Measurements from ENCODE around the gene SLC39A13.

SLC39A13 gene

DNA sequence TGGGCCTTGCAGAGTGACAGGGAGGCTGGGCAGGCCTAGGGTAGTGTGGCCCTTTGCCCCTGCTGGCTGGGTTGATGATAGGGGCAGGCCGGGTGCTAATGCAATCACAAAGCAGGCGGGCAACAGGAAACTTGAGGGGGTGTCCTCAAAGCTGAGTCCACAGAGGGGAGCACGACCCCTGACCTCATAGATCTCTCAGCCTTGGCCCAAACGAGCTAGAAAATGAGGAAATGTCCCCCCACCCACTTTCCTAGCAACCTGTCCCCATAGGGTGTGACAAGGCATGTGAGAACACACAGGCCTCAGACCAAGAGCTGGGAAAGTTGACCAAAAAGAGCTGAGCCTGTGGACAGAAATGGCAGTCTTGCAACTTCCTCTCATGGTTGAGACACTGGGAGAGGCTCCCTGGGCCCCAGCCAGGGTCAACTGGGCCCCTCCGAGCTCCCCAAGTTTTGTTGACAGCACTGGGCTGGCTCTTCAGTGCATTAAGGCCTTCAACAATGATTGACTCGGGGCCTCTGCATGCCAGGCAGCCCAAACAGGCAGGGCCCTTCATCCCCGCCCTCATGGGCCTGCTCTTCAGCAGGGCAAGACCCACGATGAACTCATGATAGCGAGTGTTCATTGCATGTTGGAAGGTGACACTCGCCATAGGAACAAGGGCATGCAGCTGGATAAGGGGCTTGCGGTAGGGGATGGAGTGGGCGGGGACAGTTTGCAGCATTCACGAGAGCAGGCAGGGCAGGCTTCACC lies 20.3 kb upstream of the SLC39A13 start:
- no peak for DNase-seq

GRCh38 chr11:47388697-47389576 lies 19.5 kb upstream of the SLC39A13 start:
- DNase-seq: no peak

- no peak for DNase-seq
Measured at GRCh38 chr11:47389577-47390421, 18.6 kb upstream of the SLC39A13 start.

GRCh38 chr11:47390422-47390760 lies 18.0 kb upstream of the SLC39A13 start:
- DNase-seq: no peak

- no peak for DNase-seq
Measured at GRCh38 chr11:47391077-47391583, 17.3 kb upstream of the SLC39A13 start.

DNA sequence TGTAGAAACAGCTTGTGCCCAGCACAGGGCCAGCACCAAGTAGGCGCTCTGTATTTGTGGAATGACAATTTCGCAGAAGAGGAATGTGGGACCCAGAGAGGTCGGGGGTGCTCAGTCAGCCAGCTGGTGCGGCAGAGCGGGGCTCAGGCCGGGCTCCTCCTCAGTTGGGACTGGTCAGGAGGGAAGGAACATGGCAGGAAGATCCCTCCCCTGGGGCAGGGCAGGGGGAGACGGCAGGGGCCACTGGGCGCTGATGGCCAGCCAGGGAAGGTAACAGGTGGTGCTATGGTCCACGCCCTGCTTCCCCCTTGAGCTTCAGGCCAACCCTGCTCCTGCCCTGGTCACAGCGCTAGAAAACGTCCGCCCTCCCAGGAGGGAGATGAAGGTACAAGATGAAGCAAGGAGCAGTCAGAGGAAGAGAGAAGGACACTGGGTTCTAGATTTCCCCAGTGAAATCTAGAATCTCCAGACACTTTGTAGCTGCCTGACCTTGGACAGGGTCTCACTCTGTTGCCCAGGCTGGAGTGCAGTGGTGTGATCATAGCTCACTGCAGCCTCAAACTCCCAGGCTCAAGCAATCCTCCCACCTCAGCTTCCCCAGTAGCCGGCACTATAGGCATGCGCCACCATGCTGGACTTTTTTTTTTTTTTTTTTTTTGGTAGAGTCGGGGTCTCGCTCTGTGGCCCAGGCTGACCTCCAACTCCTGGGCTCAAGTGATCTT lies 16.5 kb upstream of the SLC39A13 start:
- DNase-seq: no peak

GRCh38 chr11:47392546-47393162 lies 15.7 kb upstream of the SLC39A13 start:
- no peak for DNase-seq

DNA sequence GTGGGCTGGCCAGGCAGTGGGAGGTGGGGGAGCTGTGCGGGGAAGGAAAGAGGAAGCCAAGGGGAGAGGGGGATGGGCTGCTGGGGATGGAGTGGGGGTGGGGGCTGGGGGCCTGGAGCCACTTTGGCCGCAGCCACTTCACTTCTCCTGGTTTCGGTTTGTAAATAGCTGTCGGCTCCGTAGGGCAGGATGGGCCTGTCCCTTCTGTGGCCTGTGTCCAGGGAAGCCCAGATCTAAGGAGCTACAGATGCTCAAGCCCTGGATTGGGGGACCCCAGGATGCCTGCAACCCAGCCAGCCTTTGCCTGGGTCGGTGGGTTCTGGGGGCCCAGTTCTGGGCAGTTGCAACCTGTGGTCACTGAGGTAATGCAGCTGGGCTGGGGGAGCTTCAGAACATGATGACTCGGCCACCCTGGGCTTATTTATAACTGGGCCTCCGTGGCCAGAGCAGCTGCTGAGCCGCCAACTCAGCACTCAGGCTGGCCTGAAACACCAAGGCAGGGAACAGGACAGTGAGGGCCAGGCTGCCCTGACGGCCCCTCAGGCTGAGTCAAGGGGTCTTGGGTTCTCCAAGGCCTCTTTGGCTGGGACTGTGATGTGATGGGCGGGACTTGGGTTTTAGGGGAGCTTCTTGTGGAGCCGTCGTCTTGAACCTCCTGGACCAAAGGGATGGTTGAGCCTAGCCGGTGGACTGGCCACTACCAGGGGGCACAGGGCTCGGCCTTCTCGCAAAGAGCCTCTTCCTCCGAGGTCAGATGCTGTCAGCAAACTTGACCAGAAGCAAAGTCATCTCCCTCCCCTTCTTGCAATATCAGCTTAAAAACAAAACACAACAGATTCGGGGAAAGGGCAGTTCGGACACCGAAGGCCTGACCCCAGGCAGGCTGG lies 15.0 kb upstream of the SLC39A13 start:
- DNase-seq: no peak

DNA sequence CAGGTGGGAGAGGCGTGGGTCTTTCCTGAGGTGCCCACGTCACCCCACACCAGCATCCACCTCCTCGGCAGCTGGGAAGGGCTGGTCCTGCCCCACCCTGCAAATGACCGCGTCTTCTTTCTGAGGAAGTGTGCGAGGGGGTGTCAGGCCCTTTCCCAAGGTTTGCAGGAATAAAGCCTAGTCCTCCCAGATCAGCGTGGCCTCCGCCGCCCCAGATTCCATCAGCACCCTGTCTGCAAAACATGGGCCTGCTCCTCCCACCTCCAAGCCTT lies 14.4 kb upstream of the SLC39A13 start:
- no peak for DNase-seq

DNA sequence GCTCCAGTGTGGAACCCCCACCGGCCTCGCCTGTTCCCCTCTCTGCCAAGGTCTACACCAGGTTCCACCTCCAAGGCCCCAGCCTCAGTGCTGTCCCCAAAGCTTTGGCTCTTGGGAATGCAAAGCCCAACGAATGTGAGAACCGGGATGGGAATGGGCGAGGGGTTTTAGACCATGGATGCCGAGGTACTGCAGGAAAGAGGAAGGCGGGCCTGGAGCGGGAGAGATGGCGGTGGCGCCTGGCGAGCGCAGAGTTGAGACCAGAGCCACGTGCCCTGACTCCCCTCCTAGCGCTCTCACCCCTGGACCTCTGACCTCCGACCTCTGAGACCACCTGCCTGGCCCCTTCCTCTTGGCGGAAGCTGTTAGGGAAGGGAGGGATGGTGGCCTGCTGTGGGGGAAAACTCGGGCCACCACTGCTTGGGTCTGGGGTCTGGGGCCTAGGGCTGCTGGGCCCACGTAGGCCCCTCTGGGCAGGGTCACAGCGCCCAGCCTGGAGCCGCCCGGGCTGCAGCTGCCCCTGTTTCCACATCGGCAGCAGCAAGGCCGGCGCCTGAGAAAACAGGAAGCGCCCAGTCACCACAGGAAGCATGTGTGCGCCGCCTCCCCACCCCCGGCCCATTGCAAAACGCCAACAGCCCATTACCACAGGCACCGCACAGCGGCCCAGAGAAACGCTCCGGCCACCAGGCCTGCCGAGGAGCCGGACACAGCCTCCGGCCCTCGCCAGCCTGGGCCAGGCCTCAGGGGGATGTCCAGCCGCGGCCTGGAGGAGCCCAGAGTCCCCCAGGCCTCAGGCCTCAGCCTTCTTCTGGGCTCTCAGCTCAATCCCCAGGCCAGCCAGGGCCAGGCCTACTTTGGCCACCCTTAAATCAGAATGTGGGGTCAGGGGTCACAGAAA lies 13.8 kb upstream of the SLC39A13 start:
- no peak for DNase-seq

DNA sequence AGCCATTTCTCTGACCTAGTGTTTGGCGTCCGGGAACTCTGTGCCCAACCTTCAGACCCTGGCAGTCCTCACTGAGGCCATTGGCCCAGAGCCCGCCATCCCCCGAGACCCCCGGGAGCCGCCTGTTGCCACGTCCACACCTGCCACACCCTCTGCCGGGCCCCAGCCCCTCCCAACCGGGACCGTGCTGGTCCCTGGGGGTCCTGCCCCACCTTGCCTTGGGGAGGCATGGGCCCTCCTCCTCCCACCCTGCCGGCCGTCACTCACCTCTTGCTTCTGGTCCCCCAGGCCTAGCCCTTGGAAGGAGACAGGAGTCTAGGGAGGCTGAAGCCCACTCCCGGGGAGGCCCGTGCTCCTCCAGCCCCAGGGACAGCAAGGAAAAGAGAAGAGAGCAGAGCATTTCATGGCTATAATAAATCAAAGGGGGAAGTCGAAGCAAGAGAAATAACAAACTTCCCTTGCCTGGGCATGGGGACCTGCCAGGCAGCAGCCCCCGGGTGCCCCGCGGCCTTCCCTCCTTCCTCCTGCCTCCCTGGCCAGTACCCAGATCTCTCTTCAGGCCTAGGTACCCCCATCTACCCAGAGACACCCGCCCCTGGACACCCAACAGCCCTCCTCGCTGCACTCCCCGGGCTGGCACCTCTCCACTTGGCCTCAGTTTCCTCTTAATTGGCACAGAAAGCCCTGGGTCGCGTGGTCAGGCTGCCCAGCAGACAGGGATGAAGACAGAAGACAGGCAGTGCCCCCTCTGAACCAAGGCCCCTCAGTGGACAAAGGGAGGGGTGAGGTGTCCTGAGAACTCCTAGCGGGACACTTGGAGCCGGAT lies 13.0 kb upstream of the SLC39A13 start:
- no peak for DNase-seq

- no peak for DNase-seq
Measured at GRCh38 chr11:47396049-47396320, 12.4 kb upstream of the SLC39A13 start.

GRCh38 chr11:47398011-47398410 lies 10.4 kb upstream of the SLC39A13 start:
- DNase-seq: no peak

DNA sequence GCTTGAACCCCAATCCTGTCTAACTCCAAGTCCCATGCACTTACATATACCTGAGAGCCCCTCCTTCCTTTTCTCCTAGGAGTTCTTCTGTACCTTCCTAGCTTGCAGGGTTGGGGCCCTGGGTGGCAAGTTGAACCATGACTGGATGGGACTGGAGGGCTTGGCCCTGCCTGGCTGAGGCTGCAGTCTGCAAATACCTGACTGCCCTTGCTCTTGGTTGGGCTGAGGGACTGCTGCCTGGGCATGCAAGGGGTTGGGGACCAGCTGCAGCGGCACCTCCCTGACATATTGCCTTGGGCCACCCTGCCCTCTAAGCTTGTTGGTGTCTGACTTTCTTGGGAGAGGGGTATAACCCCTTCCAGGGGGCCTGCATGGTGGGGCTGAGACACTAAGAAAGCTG lies 9.8 kb upstream of the SLC39A13 start:
- no peak for DNase-seq

GRCh38 chr11:47399860-47400767 lies 8.3 kb upstream of the SLC39A13 start:
- DNase-seq: no peak

DNA sequence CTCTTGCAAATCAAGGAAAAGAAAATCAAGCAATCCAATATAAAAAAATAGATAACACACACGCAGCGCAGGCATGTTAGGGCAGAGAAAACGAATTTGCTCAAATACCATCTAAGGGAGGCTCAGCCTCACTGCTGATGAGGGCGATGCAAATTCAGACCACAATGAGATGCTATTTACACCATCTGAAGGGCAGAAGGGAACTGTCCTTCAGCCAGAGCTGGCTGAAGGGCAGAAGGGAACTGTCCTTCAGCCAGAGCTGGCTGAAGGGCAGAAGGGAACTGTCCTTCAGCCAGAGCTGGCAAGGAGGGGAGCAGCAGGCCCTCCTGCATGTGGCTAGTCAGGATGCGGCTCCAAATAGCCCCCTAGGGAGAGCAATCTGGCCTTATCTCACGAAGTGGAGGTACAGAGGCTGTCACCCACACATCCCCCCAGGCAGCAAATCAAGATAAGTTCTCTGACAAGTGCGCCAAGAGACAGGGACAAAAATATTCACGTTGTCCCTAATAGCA lies 7.6 kb upstream of the SLC39A13 start:
- no peak for DNase-seq

- no peak for DNase-seq
Measured at GRCh38 chr11:47403135-47403534, 5.3 kb upstream of the SLC39A13 start.

DNA sequence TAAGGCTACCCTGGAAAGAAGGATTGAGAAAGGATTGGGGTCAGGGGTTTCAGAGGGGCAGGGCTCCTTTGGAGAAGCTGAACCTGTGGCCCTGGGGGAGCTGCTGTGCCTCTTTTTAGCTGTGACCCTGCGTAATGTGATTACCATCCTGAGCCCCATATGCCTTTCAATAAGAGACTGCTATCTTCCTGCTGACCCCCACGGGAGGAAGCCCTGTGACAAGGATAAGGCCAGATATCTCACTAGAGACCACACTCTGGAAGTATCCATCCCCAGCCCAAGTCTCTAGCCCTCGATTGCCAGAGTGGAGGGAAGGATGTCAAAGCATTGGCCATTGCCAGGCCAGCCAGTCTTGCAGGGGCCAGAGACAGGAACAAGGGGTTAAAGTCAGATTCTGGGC lies 4.8 kb upstream of the SLC39A13 start:
- DNase-seq: no peak

Data from NCI-H1436 treated with DMSO at 0.1 percent for 48 hours (cell line).